HUDEP-2 (cell line): ENCODE data around the gene EAF1.
"Not testable (repeated sequence)": the region's sequence is repeated elsewhere in the genome, so short reads cannot be mapped to it uniquely, and the experiment has no call there.

Experiments used
- DNase-seq, 76 experiments: peaks; one replicate each; lab custom pipeline; 2025; ENCODE audit not compliant: unreplicated experiment in 76 of 76; lab: John Stamatoyannopoulos, UW

Gene EAF1

DNA sequence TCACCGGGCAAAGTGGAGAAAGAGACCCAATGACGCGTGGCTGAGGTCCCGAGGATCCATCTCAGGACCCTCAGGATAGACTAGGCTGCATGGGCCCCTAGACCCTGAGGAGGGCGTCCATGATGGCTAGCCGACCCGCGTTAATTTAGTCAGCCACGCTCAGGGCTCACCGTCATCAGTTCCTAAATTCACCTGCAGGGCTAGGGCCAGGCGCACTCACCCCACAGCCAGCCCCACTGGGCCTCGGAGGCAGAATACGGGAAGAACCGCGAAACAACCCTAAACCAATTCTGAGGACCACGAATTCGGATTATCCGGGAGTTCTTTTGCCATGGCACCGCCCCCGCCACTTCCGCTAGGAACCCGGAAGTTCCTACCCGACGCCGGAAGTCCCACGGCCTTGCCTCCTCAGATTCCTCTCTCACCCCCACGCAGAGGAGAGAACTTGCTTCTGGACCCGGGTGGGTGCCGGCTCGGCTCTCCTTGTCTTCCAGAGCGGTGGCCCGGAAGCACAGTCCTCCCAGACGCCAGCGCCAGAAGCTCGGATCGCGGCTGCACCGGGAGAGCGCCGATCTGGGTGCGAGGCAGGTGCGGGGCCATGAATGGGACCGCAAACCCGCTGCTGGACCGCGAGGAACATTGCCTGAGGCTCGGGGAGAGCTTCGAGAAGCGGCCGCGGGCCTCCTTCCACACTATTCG is at the start of gene EAF1, which contains the start of gene METTL6:
Gene EAF1, plus strand, starts transcription at position 417 of the 699 bp plus-strand sequence. Its CDS starts 182 bp downstream, at position 599.
Gene METTL6, minus strand, starts transcription at position 363 of the 699 bp plus-strand sequence. CDS start 1,033 bp downstream, outside the sequence.
- DNase-seq: peak in 72 of 76 experiments; percentile 10 to 85 (median 64)

DNA sequence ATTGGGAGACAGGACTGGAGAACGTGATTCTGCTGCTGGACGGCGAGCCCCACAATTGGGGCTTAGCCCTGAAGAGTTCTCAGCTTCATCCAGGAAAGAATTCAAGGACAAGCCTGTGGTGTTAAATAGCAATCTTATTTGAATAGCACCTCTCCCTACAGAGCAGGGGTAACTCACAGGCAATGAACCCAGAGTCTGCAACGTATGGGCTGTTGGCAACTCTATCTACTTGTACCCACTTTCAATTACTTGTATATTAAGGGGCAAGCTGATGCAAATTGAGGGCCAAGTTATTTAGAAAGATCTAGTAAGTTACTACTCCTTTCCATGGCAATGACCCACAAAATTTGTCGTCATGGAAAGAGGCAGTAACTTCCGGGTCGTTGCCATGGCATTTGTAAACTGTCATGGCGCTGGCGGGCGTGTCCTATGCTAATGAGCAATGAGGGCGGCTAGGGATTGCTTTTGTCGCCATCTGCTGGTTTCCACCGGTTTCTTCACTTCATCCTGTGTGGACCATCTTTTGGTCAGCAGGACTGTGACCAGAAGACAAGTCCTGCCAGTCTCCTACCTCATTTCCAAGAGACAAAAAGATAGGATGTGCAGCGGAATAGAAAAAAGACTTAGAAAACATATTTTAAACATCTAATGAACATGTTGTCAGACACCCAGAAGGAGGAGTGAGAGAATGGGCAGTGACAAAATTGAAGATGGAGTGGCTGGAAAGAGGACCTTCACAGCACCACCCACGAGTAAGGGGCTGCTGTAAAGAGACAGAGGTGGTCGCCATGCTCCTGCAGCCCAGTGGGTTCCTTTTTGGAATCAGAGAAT is 49.2 kb upstream of the EAF1 start:
- DNase-seq: peak in 73 of 76 experiments; percentile 14 to 94 (median 84)

DNA sequence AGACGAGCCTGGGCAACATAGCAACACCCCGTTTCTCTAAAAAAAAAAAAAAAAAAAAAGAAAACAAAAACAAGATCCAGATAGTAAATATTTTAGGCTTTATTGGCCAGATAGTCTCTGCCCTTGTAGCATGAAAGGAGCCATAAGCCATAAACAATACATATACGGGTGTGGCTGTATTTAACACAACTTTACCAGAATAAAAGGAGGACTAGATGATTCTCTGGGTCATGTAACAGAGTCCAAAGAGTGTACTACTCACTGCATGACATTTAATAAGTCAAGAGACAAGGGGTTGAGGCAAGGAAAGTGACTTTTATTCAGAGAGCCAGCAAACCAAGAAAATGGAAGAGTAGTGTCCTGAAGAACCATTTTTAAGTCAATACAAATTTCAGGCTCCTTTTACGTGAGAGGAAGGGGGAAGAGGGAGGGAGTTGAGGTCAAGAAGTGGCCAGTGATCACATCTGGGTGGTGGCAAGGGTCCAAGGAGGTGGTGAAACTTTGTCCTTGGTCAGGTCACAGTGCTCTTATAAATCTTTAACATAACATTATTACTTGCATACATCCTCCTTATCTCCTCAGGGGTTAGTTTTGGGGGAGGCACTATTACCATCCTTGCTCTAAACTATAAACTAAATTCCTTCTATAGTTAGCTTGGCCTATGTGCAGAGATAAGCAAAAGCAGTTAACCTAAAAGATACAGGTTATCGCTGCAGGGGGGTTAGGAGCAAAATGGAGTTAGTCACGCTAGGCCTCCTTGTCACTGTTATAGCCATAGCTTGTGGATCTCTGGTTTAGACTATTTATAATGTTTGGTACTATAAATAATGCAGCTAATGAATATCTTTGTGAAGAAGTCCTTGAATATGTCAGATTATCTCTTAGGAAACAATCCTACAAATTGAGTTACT is 46.2 kb upstream of the EAF1 start:
- peak in 19 of 76 experiments; percentile 2 to 59 (median 16) for DNase-seq

DNA sequence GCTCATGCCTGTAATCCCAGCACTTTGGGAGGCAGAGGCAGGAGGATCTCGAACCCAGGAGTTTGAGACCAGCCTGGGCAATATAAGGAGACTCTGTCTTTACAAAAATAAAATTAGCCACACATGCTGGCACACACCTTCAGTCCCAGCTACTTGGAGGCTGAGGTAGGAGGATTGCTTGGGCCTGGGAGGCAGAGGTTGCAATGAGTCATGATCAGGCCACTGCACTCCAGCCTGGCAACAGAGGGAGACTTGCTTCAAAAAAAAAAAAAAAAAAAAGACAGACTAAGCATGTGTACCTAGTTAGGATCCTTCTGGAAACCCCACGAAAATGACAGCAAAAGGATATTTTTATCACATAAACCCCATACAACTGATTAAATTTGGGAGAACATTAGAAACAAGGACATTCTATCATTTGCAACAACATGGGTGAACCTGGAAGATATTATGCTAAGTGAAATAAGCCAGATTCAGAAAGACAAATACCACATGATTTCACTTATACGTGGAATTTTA is 44.9 kb upstream of the EAF1 start:
- DNase-seq: peak in 3 of 76 experiments; percentile 8 to 16 (median 15)

DNA sequence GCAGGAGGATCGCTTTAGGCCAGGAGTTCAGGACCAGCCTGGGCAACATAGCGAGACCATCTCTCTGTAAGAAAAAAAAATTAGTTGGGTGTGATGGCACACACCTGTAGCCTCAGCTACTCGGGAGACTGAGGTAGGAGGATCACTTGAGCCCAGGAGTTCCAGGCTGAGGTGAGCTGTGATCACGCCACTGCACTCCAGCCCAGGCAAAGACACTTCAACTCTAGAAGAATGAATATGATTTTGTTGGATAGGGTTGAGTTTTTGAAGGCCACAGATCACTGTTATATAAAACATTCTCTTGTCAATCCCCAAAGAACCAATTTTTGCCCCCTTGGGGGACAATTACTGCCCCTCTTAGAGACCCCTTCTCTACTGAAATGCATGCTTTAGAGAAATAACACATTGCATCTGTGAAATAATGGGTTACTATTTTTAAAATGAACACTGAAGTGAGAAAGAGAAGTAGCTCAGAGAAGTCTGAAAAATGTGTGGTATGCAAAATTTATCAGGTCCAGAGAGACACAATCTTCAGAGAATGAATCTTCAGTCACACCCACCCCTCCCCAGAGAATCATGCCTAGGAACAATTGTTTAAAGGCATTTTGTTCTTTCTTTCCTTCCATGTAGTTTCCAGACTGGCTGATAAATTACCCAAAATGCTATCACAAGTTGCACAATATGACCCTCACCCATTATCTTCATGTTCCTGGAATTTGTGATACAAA is 42.7 kb upstream of the EAF1 start:
- peak in 4 of 76 experiments; percentile 4 to 17 (median 6) for DNase-seq

DNA sequence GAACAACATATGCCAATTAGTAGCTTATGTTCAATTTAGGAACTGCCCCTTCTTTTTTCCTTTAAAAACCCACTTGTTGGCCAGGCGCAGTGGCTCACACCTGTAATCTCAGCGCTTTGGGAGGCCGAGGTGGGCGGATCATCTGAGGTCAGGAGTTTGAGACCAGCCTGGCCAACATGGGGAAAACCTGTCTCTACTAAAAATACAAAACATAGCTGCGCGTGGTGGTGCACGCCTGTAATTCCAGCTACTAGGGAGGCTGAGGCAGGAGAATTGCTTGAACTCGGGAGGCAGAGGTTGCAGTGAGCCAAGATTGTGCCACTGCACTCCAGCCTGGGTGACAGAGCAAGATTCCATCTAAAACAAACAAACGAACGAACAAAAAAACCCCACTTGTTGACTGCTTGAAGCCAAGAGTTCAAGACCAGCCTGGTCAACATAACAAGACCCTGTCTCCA is 42.1 kb upstream of the EAF1 start:
- not testable (repeated sequence) for DNase-seq

DNA sequence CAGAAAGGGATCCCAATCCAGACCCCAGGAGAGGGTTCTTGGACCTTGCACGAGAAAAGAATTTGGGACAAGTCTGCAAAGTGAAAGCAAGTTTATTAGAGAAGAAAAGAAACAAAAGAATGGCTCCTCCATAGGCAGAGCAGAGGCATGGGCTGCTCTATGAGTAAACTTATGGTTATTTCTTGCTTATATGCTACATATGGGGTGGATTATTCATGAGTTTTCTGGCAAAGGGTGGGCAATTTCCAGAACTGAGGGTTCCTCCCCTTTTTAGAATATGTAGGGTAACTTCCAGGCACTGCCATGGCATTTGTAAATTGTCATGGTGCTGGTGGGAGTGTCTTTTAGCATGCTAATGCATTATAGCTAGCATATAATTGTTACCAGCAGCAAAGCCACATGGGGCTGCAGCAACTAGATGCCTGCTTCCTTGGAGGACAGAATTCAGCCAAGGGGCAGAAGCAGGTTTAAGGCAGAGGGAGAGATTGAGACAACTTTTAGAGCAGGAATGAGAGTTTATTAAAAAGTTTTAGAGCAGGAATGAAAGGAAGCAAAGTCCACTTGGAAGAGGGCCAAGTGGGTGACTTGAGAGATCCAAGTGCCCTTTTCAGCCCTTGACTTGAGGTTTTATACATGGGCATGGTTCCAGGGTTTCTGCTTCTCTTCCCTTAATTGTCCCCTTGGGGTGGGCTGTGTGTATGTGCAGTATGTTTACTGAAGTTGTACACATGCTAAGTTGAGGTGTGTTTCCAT is 41.3 kb upstream of the EAF1 start:
- DNase-seq: peak in 6 of 76 experiments; percentile 7 to 23 (median 9)

DNA sequence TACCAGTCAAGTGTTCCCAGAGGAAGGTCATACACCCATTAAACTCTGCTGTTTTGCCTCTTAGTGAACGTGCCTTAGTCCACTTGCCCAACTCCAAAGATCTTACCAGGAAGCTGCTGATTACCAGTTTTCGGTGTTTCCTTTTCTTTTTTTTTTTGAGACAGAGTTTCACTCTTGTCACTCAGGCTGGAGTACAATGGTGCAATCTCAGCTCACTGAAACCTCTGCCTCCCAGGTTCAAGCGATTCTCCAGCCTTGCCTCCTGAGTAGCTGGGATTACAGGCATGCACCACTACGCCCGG is 40.8 kb upstream of the EAF1 start:
- DNase-seq: not testable (repeated sequence)

DNA sequence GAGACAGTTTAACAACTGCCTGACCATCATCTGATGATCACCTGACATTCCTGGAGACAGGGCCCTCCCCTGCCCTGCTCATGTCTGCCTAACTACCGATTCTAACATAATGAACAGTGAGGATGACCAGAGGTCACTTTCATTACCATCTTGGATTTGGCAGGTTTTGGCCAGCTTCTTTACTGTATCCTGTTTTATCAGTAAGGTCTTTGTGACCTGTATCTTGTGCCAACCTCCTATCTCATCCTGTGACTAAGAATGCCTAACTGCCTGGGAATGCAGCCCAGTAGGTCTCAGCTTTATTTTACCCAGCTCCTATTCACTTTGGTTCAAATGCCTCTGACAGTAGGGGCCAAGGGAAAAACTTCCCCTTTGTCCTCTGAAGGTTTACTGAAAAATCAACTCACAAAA is 40.2 kb upstream of the EAF1 start:
- peak in 5 of 76 experiments; percentile 4 to 28 (median 5) for DNase-seq

DNA sequence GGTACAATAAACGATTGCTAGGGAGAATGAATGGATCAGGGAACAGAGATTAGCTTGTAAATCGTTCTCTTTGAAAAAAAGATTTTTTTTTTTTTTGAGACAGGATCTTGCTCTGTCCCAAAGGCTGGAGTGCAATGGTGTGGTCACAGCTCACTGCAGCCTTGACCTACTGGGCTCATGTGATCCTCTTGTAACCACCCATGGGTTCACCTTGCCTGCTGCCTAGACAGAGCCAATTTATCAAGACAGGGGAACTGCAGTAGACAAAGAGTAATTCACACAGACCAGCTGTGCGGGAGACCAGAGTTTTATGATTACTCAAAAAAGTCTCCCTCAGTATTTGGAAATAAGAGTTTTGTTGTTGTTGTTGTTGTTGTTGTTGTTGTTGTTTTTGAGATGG is 39.7 kb upstream of the EAF1 start:
- no peak for DNase-seq

DNA sequence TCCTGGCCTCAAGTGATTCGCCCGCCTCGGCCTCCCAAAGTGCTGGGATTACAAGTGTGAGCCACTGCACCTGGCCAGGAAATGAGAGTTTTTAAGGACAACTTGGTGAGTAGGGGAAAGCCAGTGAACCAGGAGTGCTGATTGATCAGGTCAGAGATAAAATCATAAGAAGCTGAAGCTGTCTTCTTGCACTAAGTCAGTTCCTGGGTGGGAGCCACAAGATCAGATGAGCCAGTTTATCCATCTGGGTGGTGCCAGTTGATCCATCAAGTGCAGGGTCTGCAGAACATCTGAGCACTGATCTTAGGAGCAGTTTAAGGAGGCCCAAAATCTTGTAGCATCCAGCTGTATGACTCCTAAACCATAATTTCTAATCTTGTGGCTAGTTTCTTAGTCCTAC is 39.1 kb upstream of the EAF1 start:
- peak in 2 of 76 experiments; percentile 5 to 8 for DNase-seq

DNA sequence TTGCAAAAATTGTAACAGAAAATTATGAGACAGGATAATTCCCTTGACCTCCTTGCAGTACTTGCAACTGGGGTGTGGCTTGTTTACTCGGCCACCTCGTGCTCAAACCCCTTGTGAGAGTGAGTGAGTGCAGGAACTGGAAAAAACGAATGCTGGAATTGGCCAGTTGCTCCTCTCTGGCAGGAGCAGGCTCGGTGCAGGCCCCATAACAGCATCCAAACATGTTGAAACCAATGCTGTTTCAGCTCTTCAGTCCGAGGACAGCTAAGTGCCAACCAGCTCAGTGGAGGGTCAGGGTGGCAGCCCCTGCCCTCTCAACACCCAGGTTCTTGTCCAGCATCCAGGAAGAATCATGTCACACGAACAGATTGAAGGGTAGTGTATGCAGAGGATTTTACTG is 36.9 kb upstream of the EAF1 start:
- no peak for DNase-seq

DNA sequence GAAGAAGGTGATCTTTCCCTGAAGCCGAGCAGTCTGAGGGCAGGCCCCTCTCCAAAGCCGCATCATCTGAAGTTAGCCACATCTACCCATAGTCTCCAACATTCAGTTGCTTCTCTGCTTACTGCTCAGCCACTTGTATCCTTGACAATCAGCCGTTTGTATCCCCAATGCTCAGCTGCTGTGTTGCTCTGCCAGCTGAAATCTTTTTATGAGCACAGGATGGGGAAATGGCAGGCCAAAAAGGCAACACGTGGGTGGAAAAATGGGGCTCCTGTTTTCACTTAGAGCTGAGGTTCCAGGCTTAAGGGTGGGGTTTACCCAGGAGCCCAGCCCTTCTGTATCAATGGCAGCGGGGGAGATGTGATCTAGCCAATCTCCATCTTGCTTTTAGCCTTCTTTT is 36.4 kb upstream of the EAF1 start:
- DNase-seq: no peak

DNA sequence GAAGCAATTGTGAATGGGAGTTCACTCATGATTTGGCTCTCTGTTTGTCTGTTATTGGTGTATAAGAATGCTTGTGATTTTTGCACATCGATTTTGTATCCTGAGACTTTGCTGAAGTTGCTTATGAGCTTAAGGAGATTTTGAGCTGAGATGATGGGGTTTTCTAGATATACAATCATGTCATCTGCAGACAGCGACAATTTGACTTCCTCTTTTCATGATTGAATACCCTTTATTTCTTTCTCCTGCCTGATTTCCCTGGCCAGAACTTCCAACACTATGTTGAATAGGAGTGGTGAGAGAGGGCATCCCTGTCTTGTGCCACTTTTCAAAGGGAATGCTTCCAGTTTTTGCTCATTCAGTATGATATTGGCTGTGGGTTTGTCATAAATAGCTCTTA is 34.1 kb upstream of the EAF1 start:
- DNase-seq: not testable (repeated sequence)

DNA sequence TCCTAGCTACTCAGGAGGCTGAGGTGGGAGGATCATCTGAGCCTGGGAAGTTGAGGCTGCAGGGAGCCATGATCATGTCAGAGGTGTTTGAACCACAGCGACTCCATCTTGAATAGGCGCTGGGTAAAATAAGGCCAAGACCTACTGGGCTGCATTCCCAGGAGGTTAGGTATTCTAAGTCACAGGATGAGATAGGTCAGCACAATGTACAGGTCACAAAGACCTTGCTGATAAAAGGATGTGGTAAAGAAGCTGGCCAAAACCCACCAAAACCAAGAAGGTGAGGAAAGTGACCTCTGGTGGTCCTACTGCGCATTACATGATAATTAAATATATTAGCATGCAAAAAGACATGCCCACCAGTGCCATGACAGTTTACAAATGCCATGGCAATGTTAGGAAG is 28.7 kb upstream of the EAF1 start:
- peak in 11 of 76 experiments; percentile 8 to 44 (median 12) for DNase-seq

DNA sequence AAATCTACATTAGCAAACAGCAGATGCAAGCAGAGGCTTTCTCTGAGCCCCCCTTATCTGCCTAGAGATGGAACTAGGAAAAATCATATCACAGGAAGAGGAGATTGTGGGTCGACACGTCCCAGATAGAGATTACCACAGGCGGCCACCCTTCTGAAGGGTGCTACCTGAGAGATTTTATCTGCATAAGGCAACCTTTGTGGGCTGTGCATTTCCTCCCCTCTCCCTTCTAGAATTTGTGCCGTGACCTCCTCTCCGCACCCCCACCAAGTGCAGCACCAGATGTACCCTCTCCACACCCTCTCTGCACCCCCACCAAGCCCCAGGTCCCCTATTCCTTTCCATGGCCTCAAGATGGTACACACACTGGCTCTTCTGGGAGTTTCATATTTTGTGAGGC is 27.4 kb upstream of the EAF1 start:
- DNase-seq: no peak

DNA sequence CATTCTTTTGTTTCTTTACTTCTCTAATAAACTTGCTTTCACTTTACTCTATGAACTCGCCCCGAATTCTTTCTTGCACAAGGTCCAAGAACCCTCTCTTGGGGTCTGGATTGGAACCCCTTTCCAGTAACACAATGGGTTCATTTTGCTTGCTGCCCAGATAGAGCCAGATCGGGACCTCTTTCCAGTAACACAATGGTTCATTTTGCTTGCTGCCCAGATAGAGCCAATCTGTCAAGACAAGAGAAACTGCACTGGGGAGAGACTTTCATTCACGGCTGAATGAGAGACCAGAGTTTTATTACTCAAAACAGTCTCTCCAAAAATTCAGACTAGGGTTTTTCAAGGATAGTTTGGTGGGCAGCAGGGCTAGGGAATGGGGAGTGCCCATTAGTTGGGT is 25.5 kb upstream of the EAF1 start:
- no peak for DNase-seq

DNA sequence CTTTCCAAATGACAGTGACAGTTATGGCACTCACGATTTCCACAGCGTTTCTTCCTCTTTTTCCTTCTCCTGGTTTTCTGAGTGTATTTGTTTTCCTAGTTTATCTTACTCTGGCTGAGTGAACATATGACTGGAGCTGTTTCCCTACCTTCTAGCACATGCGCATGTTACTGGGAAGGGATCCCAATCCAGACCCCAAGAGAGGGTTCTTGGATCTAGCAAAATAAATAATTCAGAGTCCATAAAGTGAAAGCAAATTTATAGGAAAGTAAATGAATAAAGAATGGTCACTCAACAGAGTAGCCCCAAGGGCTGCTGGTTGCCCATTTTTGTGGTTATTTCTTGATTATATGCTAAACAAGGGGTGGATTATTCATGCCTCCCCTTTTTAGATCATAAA is 23.9 kb upstream of the EAF1 start:
- DNase-seq: no peak

DNA sequence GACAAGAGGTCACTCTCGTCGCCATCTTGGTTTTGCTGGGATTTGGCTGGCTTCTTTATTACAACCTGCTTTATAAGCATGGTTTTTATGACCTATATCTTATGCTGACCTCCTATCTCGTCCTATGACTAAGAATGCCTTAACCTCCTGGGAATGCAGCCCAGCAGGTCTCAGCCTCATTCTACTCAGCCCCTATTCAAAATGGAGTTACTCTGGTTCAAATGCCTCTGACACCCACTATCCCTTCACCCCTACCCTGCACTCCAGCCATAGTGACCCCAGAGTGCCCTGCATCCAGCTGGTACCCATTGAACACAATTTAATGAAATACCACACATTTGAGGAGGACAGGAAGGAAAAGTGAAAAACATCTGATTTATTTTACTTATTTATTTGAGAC is 23.4 kb upstream of the EAF1 start:
- DNase-seq: no peak
